GM23248 (cell line): Measurements from ENCODE around the gene ZGLP1.

Source experiments
- EZH2 ChIP-seq: fragments of 200-600 bp; sonication (generic); IDR thresholded peaks from 2 replicates; pipeline ENCODE4 v1.6.1; 2018; ENCODE audit warnings: antibody characterized with exemption, mild to moderate bottlenecking; ENCODE audit not compliant: insufficient read depth, poor library complexity, severe bottlenecking
- EZH2phosphoT487 ChIP-seq: fragments of 200-600 bp; sonication (generic); IDR thresholded peaks from 2 replicates; pipeline ENCODE4 v1.6.1; 2018; ENCODE audit warnings: antibody characterized with exemption, moderate library complexity, mild to moderate bottlenecking, low read depth; ENCODE audit not compliant: insufficient read depth

DNA sequence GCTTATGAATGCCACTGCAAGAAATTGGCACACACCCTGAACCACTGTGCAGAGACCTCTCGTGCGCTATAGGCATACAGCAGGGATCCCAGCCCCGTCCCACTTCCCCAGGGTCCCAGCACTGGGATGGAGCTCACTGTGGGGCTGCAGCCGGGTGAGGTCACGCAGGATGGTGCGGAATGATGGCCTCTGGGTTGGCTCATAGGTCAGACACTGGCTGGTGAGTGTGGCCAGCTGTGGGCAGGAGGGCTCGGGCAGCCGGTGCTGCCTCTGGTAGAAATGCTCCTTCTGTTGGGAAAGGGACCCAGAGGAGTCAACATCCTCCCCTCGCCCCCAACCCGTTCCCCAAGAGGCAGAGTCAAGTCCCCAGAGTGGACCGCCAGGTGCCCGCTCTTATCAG, 46.8 kb upstream of the ZGLP1 start:
- TF ChIP-seq EZH2phosphoT487 (no peak), EZH2 (no peak)
